SK-N-MC (cell line): ENCODE results near the gene RAD23B.

ENCODE experiments used
- EZH2 ChIP-seq: fragments of 200-600 bp; sonication (generic); IDR thresholded peaks from one replicate; pipeline ENCODE4 v1.6.1; 2017; ENCODE audit warnings: antibody characterized with exemption
- FOXP2 ChIP-seq: optimal IDR thresholded peaks from 2 replicates; pipeline ENCODE3; 2011; ENCODE audit warnings: mild to moderate bottlenecking, moderate library complexity; ENCODE audit not compliant: insufficient read depth; ENCODE audit errors: extremely low read length, control extremely low read depth
- POLR2AphosphoS5 ChIP-seq: IDR thresholded peaks from 2 replicates; pipeline ENCODE4 v1.6.1; 2012; ENCODE audit warnings: mild to moderate bottlenecking, low read depth, low read length, borderline replicate concordance

- TF ChIP-seq POLR2AphosphoS5 (no peak), EZH2 (no peak), FOXP2 (no peak)
These were observed 39.3 kb upstream of the RAD23B start for GRCh38 chr9:107243742-107244141.
